Transverse colon (tissue), 4 donors: ENCODE results near the gene ARAP2. TPM values are rescaled to one million over a fixed set of nuclear protein-coding genes. Genes with fewer than 3 reads are reported as not detected.

Experiments used
- DNase-seq: peaks from one replicate; pipeline ENCODE4 v3.0.0-alpha.2; 2019
- H3K27ac ChIP-seq, 4 donors: fragments of 200-600 bp; sonication (generic); 2 replicates each; pipeline ENCODE4 v1.5.1; 2016 to 2018; ENCODE audit warnings: inconsistent platforms in 4 of 4
- H3K27me3 ChIP-seq: fragments of 200-600 bp; sonication (generic); 2 replicates; pipeline ENCODE4 v1.5.1; 2017; ENCODE audit warnings: inconsistent platforms
- H3K36me3 ChIP-seq, 4 donors: fragments of 200-600 bp; sonication (generic); 2 replicates each; pipeline ENCODE4 v1.5.1; 2017 to 2019; ENCODE audit warnings: inconsistent platforms in 4 of 4
- H3K4me1 ChIP-seq, 4 donors: fragments of 200-600 bp; sonication (generic); 2 replicates each; pipeline ENCODE4 v1.5.1; 2017 to 2020; ENCODE audit warnings: inconsistent platforms in 4 of 4
- H3K4me3 ChIP-seq, 4 donors: fragments of 200-600 bp; sonication (generic); 1 replicate in 1 of 4; 2 replicates in 3 of 4; pipeline versions ENCODE4 v1.5.1 to v1.6.1; 2017 to 2019; ENCODE audit warnings: inconsistent platforms in 4 of 4
- H3K9me3 ChIP-seq, 2 donors: fragments of 200-600 bp; sonication (generic); 2 replicates each; pipeline ENCODE4 v1.5.1; 2017 to 2019; ENCODE audit warnings: inconsistent platforms in 2 of 2
- CTCF ChIP-seq, 5 experiments: fragments of 200-600 bp in 3 of 5; fragments of 450-650 bp in 2 of 5; sonication (generic) in 3 of 5; IDR thresholded peaks; 1 replicate in 2 of 5; 2 replicates in 3 of 5; pipeline ENCODE4 v1.5.1; 2016 to 2017; ENCODE audit warnings: antibody characterized with exemption in 5 of 5, inconsistent platforms in 3 of 5, mild to moderate bottlenecking in 2 of 5, moderate library complexity in 1 of 5
- EP300 ChIP-seq: sonication (generic); formaldehyde crosslinking; IDR thresholded peaks from one replicate; pipeline ENCODE4 v1.6.1; 2017; ENCODE audit warnings: antibody characterized with exemption, low read depth
- POLR2A ChIP-seq: fragments of 450-650 bp; IDR thresholded peaks from one replicate; pipeline ENCODE4 v1.6.1; 2016; ENCODE audit warnings: antibody characterized with exemption, mild to moderate bottlenecking, moderate library complexity
- POLR2AphosphoS5 ChIP-seq, 3 donors: sonication (generic); formaldehyde crosslinking; IDR thresholded peaks; one replicate each; pipeline ENCODE4 v1.6.1; 2016; ENCODE audit warnings: antibody characterized with exemption in 3 of 3
- WGBS, 2 donors: methylation state at CpG; one replicate each; pipeline ENCODE4 v1.1.5; 2018; ENCODE audit warnings: low coverage in 1 of 2; 5-methylcytosine and 5-hydroxymethylcytosine counted together
- in situ Hi-C, 4 donors: fragments of 200-750 bp; cut with MboI; loops; one replicate each; pipeline versions ENCODE4 v1.15.0 to v1.15.1; 2017; ENCODE audit warnings: low sequenced_read_pairs in 3 of 4, low pct_ligation_motif_present in 1 of 4, low pct_unique_long_range_greater_than_20kb in 1 of 4
- intact Hi-C: fragments of 100-400 bp; cut with DNase I; formaldehyde crosslinking; loops from one replicate; pipeline ENCODE4 v1.15.1; 2023; ENCODE audit warnings: low total_unique reads
- total RNA-seq, 4 donors: library from RNA; depleted of rRNA; stranded (reverse); fragments of >200 nt; gene quantifications; one replicate each; pipeline ENCODE4 v1.1.0, GENCODE V29; 2016

The ARAP2 gene
- total RNA-seq, 4 donors from 2014 or later, result 42.3 to 108 (median 50.3) TPM

GRCh38 chr4:36237366-36238313, 6.7 kb downstream of the ARAP2 start:
- WGBS, 2 donors, result 77 to 81% methylated on average over 3 to 4 of the region's 4 CpGs
- no peak for DNase-seq
- intact Hi-C loops (loop anchor here (5.0 kb wide), 1 partner anchor 1605 kb away; no protein-coding TSS in a partner anchor), in situ Hi-C loops (no loop called here)
- no peaks in the 10 kb centered on the region for H3K36me3 ChIP-seq
- H3K27me3 ChIP-seq, result no peaks in the 10 kb centered on the region
- peaks cover 0 to 18% (median 6%) of the 10 kb centered on the region in 4 donors for H3K4me1 ChIP-seq
- TF ChIP-seq CTCF (IDR thresholded peaks at IDR 0.05), result no peak
- no peak for TF ChIP-seq EP300
- TF ChIP-seq POLR2A, result no peak
- no peak for TF ChIP-seq POLR2AphosphoS5 (IDR thresholded peaks at IDR 0.05)
- H3K27ac ChIP-seq, result no peak overlapping the region
- no peak overlapping the region for H3K4me3 ChIP-seq
- no peaks in the 10 kb centered on the region for H3K9me3 ChIP-seq

- DNase-seq, result no peak
- Histone ChIP-seq H3K36me3 (no peaks in the 10 kb centered on the region), H3K9me3 (no peaks in the 10 kb centered on the region), H3K4me1 (peaks cover 0 to 3% (median 0%) of the 10 kb centered on the region in 4 donors), H3K4me3 (no peak overlapping the region), H3K27me3 (no peaks in the 10 kb centered on the region), H3K27ac (no peak overlapping the region)
- in situ Hi-C loops, result no loop called here
- intact Hi-C loops, result loop anchor here (5.0 kb wide), 1 partner anchor 1604 kb away; no protein-coding TSS in a partner anchor
- WGBS, 2 donors, result 95 to 96% methylated on average over 2 of the region's 2 CpGs
- TF ChIP-seq EP300, result no peak
- TF ChIP-seq POLR2AphosphoS5 (IDR thresholded peaks at IDR 0.05), result no peak
- TF ChIP-seq POLR2A, result no peak
- TF ChIP-seq CTCF (IDR thresholded peaks at IDR 0.05), result no peak
These were observed 8.2 kb downstream of the ARAP2 start for GRCh38 chr4:36236159-36236558.

- no peaks in the 10 kb centered on the region for H3K9me3 ChIP-seq
- in situ Hi-C loops, result no loop called here
These were observed 9.0 kb downstream of the ARAP2 start for GRCh38 chr4:36235306-36235705.

More at GRCh38 chr4:36235306-36235705, 9.0 kb downstream of the ARAP2 start:
- H3K27me3 ChIP-seq, result no peaks in the 10 kb centered on the region
- DNase-seq, result no peak
- no peak for TF ChIP-seq EP300
- TF ChIP-seq CTCF (IDR thresholded peaks at IDR 0.05), result no peak
- TF ChIP-seq POLR2A, result no peak
- TF ChIP-seq POLR2AphosphoS5 (IDR thresholded peaks at IDR 0.05), result no peak
- no peak overlapping the region for H3K4me3 ChIP-seq
- H3K4me1 ChIP-seq, result peaks cover 0 to 8% (median 4%) of the 10 kb centered on the region in 4 donors
- 81 to 93% methylated on average over 2 to 3 of the region's 3 CpGs for WGBS, 2 donors
- H3K27ac ChIP-seq, result no peak overlapping the region
- intact Hi-C loops, result loop anchor here (5.0 kb wide), 1 partner anchor 1603 kb away; no protein-coding TSS in a partner anchor
- no peaks in the 10 kb centered on the region for H3K36me3 ChIP-seq
